ENCODE data around the gene TAP2. TPM values are rescaled to one million over a fixed set of nuclear protein-coding genes. Genes with fewer than 3 reads are reported as not detected.

The TAP2 gene
- total and polyA plus RNA-seq, 2 experiments from 2014 or later: 4.9 to 102 TPM

DNA sequence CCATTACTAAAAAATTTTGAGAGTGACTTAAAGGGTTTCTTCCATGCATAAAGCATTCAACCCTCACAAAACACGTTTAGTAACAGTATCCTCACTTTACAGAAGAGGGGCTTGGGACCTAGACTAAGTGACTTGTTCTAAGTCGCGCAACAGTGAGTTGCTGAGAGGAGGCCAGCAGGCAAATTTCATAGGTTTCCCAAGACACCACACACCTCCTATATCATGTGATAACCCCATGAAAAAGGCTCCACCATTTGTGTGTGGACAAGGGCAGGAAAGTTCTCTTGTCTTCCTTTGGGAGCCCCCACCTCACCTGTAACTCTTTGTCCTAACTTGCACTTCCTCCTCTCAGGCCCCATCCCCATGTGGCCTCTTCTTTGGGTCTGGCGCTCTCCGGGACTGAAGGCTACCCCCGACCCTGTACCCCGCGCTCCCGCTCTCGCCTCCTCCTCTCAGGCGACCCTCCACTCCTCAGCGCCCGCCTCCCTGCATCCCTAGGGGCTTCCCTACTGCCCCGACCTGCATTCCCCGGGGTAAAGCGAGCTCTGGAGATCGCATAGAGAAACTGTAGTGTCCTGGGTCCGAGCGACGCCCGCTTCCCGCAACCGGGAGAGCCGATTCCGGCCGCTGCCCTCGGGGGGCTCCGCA is 4.9 kb upstream of the TAP2 start:
- Histone ChIP-seq H2AFZ (peak overlapping the region; percentile 99), H3K27me3 (ENCODE audit: insufficient read depth) (peaks cover 15% of the 10 kb centered on the region), H3F3A (replicated peaks; ENCODE audit: low read depth) (no peaks in the 10 kb centered on the region), H3K4me1 (ENCODE audit: insufficient read depth) (peaks cover 7% of the 10 kb centered on the region), H3K79me2 (replicated peaks; ENCODE audit: insufficient read depth) (no peaks in the 10 kb centered on the region), H3K4me2 (peak overlapping the region; percentile 99), H3K9me2 (ENCODE audit: insufficient read depth) (no peaks in the 10 kb centered on the region), H3K36me3 (ENCODE audit: insufficient read depth) (peaks cover 6% of the 10 kb centered on the region; the same call in 1 of the 2 replicates), H3K27ac (ENCODE audit: low read depth) (no peak overlapping the region), H3K4me3 (peak overlapping the region; percentile 98), H4K20me1 (replicated peaks; ENCODE audit: insufficient read depth) (no peaks in the 10 kb centered on the region)
- peak overlapping the region; percentile 92 for H3K4me3 Mint-ChIP-seq
- peak; percentile 38 for ATAC-seq
- TF ChIP-seq ZNF331 (CRISPR knock-in tag; IDR thresholded peaks at IDR 0.05; ENCODE audit: low read depth): no peak
- no peak for TF ChIP-seq CREB1 (CRISPR knock-in tag; IDR thresholded peaks at IDR 0.05; ENCODE audit: low read depth)
- TF ChIP-seq, protein P1, sequence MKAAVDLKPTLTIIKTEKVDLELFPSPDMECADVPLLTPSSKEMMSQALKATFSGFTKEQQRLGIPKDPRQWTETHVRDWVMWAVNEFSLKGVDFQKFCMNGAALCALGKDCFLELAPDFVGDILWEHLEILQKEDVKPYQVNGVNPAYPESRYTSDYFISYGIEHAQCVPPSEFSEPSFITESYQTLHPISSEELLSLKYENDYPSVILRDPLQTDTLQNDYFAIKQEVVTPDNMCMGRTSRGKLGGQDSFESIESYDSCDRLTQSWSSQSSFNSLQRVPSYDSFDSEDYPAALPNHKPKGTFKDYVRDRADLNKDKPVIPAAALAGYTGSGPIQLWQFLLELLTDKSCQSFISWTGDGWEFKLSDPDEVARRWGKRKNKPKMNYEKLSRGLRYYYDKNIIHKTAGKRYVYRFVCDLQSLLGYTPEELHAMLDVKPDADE (IDR thresholded peaks at IDR 0.05): no peak
- TF ChIP-seq, protein P2, sequence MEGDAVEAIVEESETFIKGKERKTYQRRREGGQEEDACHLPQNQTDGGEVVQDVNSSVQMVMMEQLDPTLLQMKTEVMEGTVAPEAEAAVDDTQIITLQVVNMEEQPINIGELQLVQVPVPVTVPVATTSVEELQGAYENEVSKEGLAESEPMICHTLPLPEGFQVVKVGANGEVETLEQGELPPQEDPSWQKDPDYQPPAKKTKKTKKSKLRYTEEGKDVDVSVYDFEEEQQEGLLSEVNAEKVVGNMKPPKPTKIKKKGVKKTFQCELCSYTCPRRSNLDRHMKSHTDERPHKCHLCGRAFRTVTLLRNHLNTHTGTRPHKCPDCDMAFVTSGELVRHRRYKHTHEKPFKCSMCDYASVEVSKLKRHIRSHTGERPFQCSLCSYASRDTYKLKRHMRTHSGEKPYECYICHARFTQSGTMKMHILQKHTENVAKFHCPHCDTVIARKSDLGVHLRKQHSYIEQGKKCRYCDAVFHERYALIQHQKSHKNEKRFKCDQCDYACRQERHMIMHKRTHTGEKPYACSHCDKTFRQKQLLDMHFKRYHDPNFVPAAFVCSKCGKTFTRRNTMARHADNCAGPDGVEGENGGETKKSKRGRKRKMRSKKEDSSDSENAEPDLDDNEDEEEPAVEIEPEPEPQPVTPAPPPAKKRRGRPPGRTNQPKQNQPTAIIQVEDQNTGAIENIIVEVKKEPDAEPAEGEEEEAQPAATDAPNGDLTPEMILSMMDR (conservative IDR thresholded peaks at IDR 0.05; ENCODE audit: low read depth in 2 of 2): no peak
- no peak for TF ChIP-seq JUNB (IDR thresholded peaks at IDR 0.05; ENCODE audit: unreplicated experiment)
- TF ChIP-seq ZNF114 (CRISPR knock-in tag; IDR thresholded peaks at IDR 0.05): no peak
- TF ChIP-seq NANOG (IDR thresholded peaks at IDR 0.05; ENCODE audit: borderline replicate concordance): no peak
- TF ChIP-seq, protein P3, sequence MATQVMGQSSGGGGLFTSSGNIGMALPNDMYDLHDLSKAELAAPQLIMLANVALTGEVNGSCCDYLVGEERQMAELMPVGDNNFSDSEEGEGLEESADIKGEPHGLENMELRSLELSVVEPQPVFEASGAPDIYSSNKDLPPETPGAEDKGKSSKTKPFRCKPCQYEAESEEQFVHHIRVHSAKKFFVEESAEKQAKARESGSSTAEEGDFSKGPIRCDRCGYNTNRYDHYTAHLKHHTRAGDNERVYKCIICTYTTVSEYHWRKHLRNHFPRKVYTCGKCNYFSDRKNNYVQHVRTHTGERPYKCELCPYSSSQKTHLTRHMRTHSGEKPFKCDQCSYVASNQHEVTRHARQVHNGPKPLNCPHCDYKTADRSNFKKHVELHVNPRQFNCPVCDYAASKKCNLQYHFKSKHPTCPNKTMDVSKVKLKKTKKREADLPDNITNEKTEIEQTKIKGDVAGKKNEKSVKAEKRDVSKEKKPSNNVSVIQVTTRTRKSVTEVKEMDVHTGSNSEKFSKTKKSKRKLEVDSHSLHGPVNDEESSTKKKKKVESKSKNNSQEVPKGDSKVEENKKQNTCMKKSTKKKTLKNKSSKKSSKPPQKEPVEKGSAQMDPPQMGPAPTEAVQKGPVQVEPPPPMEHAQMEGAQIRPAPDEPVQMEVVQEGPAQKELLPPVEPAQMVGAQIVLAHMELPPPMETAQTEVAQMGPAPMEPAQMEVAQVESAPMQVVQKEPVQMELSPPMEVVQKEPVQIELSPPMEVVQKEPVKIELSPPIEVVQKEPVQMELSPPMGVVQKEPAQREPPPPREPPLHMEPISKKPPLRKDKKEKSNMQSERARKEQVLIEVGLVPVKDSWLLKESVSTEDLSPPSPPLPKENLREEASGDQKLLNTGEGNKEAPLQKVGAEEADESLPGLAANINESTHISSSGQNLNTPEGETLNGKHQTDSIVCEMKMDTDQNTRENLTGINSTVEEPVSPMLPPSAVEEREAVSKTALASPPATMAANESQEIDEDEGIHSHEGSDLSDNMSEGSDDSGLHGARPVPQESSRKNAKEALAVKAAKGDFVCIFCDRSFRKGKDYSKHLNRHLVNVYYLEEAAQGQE (IDR thresholded peaks at IDR 0.05; ENCODE audit: unreplicated experiment): no peak
- TF ChIP-seq POLR2AphosphoS5 (IDR thresholded peaks at IDR 0.05; ENCODE audit: low read depth): no peak
- TF ChIP-seq, protein P4, sequence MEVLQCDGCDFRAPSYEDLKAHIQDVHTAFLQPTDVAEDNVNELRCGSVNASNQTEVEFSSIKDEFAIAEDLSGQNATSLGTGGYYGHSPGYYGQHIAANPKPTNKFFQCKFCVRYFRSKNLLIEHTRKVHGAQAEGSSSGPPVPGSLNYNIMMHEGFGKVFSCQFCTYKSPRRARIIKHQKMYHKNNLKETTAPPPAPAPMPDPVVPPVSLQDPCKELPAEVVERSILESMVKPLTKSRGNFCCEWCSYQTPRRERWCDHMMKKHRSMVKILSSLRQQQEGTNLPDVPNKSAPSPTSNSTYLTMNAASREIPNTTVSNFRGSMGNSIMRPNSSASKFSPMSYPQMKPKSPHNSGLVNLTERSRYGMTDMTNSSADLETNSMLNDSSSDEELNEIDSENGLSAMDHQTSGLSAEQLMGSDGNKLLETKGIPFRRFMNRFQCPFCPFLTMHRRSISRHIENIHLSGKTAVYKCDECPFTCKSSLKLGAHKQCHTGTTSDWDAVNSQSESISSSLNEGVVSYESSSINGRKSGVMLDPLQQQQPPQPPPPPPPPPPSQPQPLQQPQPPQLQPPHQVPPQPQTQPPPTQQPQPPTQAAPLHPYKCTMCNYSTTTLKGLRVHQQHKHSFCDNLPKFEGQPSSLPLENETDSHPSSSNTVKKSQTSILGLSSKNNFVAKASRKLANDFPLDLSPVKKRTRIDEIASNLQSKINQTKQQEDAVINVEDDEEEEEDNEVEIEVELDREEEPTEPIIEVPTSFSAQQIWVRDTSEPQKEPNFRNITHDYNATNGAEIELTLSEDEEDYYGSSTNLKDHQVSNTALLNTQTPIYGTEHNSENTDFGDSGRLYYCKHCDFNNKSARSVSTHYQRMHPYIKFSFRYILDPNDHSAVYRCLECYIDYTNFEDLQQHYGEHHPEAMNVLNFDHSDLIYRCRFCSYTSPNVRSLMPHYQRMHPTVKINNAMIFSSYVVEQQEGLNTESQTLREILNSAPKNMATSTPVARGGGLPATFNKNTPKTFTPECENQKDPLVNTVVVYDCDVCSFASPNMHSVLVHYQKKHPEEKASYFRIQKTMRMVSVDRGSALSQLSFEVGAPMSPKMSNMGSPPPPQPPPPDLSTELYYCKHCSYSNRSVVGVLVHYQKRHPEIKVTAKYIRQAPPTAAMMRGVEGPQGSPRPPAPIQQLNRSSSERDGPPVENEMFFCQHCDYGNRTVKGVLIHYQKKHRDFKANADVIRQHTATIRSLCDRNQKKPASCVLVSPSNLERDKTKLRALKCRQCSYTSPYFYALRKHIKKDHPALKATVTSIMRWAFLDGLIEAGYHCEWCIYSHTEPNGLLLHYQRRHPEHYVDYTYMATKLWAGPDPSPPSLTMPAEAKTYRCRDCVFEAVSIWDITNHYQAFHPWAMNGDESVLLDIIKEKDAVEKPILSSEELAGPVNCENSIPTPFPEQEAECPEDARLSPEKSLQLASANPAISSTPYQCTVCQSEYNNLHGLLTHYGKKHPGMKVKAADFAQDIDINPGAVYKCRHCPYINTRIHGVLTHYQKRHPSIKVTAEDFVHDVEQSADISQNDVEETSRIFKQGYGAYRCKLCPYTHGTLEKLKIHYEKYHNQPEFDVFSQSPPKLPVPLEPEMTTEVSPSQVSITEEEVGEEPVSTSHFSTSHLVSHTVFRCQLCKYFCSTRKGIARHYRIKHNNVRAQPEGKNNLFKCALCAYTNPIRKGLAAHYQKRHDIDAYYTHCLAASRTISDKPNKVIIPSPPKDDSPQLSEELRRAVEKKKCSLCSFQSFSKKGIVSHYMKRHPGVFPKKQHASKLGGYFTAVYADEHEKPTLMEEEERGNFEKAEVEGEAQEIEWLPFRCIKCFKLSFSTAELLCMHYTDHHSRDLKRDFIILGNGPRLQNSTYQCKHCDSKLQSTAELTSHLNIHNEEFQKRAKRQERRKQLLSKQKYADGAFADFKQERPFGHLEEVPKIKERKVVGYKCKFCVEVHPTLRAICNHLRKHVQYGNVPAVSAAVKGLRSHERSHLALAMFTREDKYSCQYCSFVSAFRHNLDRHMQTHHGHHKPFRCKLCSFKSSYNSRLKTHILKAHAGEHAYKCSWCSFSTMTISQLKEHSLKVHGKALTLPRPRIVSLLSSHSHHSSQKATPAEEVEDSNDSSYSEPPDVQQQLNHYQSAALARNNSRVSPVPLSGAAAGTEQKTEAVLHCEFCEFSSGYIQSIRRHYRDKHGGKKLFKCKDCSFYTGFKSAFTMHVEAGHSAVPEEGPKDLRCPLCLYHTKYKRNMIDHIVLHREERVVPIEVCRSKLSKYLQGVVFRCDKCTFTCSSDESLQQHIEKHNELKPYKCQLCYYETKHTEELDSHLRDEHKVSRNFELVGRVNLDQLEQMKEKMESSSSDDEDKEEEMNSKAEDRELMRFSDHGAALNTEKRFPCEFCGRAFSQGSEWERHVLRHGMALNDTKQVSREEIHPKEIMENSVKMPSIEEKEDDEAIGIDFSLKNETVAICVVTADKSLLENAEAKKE (CRISPR knock-in tag; IDR thresholded peaks at IDR 0.05): no peak
- TF ChIP-seq EZH2phosphoT487 (IDR thresholded peaks at IDR 0.05; ENCODE audit: unreplicated experiment): no peak
- no peak for TF ChIP-seq EZH2 (IDR thresholded peaks at IDR 0.05; ENCODE audit: low read depth, unreplicated experiment)
- TF ChIP-seq STAT1 (IDR thresholded peaks at IDR 0.05; ENCODE audit: unreplicated experiment): no peak
- no peak overlapping the region; the same call in 1 of the 2 replicates for H3K27ac Mint-ChIP-seq
- no peaks in the 10 kb centered on the region for H3K9me3 Mint-ChIP-seq
- peaks cover 15% of the 10 kb centered on the region for H3K27me3 Mint-ChIP-seq (ENCODE audit: insufficient read depth, low read depth, poor library complexity)
- H3K36me3 Mint-ChIP-seq (ENCODE audit: low read depth): peaks cover 23% of the 10 kb centered on the region; the same call in 2 of the 3 replicates
- peaks cover 13% of the 10 kb centered on the region for H3K4me1 Mint-ChIP-seq
- no peak for DNase-seq (ENCODE audit: low spot score)

Data from GM23338 (cell line).